ENCODE data around the gene ARHGAP19.

DNA sequence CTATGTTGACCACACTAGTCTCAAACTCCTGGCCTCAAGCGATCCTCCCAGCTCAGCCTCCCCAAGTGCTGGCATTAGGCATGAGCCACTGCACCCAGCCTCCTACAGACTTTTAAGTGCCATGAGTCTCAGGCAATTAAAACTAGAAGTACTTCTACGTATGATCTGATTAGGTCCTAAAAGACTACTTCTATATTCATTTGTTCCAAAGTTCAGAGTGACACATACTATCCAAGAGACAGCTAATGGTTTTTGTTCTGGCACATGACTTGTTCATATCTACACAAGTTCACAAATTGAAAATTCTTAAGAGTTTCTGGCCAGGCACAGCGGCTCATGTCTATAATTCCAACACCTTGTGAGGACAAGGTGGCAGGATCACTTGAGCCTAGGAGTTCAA lies 11.7 kb downstream of the ARHGAP19 start:
- TF ChIP-seq, protein P1, sequence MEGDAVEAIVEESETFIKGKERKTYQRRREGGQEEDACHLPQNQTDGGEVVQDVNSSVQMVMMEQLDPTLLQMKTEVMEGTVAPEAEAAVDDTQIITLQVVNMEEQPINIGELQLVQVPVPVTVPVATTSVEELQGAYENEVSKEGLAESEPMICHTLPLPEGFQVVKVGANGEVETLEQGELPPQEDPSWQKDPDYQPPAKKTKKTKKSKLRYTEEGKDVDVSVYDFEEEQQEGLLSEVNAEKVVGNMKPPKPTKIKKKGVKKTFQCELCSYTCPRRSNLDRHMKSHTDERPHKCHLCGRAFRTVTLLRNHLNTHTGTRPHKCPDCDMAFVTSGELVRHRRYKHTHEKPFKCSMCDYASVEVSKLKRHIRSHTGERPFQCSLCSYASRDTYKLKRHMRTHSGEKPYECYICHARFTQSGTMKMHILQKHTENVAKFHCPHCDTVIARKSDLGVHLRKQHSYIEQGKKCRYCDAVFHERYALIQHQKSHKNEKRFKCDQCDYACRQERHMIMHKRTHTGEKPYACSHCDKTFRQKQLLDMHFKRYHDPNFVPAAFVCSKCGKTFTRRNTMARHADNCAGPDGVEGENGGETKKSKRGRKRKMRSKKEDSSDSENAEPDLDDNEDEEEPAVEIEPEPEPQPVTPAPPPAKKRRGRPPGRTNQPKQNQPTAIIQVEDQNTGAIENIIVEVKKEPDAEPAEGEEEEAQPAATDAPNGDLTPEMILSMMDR (conservative IDR thresholded peaks at IDR 0.05): no peak
- no peak for TF ChIP-seq EZH2 (IDR thresholded peaks at IDR 0.05; ENCODE audit: low read depth)
